ENCODE data around the gene APMAP. TPM values are rescaled to one million over a fixed set of nuclear protein-coding genes. Genes with fewer than 3 reads are reported as not detected.

The APMAP gene
- total RNA-seq, 2 experiments from 2014 or later, result 47.5 to 56.0 TPM

- Mint-ChIP-seq H3K4me1 (peaks cover 11% of the 10 kb centered on the region), H3K9me3 (ENCODE audit: low read depth) (no peaks in the 10 kb centered on the region), H3K27me3 (peaks cover 3% of the 10 kb centered on the region), H3K27ac (no peak overlapping the region), H3K36me3 (peaks cover 2% of the 10 kb centered on the region), H3K4me3 (no peak overlapping the region)
- CTCF ChIA-PET, result interaction anchor here (1.9 to 5.5 kb wide), 3 partner anchors 37 to 402 kb away, joined by 7 to 128 read pairs (median 13); partner anchors contain the start of gene ACSS1
- peak; percentile 31 for DNase-seq
- no peak for ATAC-seq
These were observed 4.2 kb upstream of the APMAP start for GRCh38 chr20:24996449-24997377.

GRCh38 chr20:24995741-24996448, 3.3 kb upstream of the APMAP start:
- H3K4me3 Mint-ChIP-seq, result no peak overlapping the region
- H3K36me3 Mint-ChIP-seq, result peaks cover 4% of the 10 kb centered on the region
- no peaks in the 10 kb centered on the region for H3K9me3 Mint-ChIP-seq (ENCODE audit: low read depth)
- peaks cover 19% of the 10 kb centered on the region for H3K4me1 Mint-ChIP-seq
- DNase-seq (peak; percentile 36), ATAC-seq (no peak)
- peaks cover 3% of the 10 kb centered on the region for H3K27me3 Mint-ChIP-seq
- no peak overlapping the region for H3K27ac Mint-ChIP-seq
- CTCF ChIA-PET, result interaction anchor here (0.6 to 5.5 kb wide), 8 partner anchors 8 to 403 kb away, joined by 3 to 128 read pairs (median 4); partner anchors contain the start of gene ACSS1

GRCh38 chr20:24994470-24995368, 2.2 kb upstream of the APMAP start:
- Mint-ChIP-seq H3K9me3 (ENCODE audit: low read depth) (no peaks in the 10 kb centered on the region), H3K4me1 (peaks cover 30% of the 10 kb centered on the region), H3K4me3 (no peak overlapping the region), H3K36me3 (peaks cover 7% of the 10 kb centered on the region), H3K27me3 (peaks cover 3% of the 10 kb centered on the region), H3K27ac (no peak overlapping the region)
- no peak for ATAC-seq
- DNase-seq, result peak; percentile 87
- CTCF ChIA-PET, result interaction anchor here (0.8 to 5.5 kb wide), 22 partner anchors 10 to 431 kb away, joined by 3 to 128 read pairs (median 4); partner anchors contain the start of genes ACSS1, GINS1 and PYGB

- no peak for DNase-seq
- no peak overlapping the region for H3K4me3 Mint-ChIP-seq
- H3K4me1 Mint-ChIP-seq, result peaks cover 35% of the 10 kb centered on the region
- peak overlapping the region; percentile 43 for H3K27ac Mint-ChIP-seq
- no peak for ATAC-seq
- no peaks in the 10 kb centered on the region for H3K9me3 Mint-ChIP-seq (ENCODE audit: low read depth)
- CTCF ChIA-PET, result interaction anchor here (0.8 to 5.5 kb wide), 17 partner anchors 10 to 431 kb away, joined by 3 to 128 read pairs (median 4); partner anchors contain the start of genes ACSS1, GINS1 and PYGB
- peaks cover 10% of the 10 kb centered on the region for H3K36me3 Mint-ChIP-seq
- H3K27me3 Mint-ChIP-seq, result peaks cover 3% of the 10 kb centered on the region
These were observed 1.6 kb upstream of the APMAP start for GRCh38 chr20:24994186-24994465.

- H3K36me3 Mint-ChIP-seq, result peaks cover 14% of the 10 kb centered on the region
- DNase-seq (peak; percentile 37), ATAC-seq (no peak)
- CTCF ChIA-PET, result interaction anchor here (0.7 to 5.5 kb wide), 18 partner anchors 10 to 432 kb away, joined by 3 to 128 read pairs (median 4); partner anchors contain the start of genes ACSS1, GINS1 and PYGB
- peak overlapping the region; percentile 98 for H3K4me3 Mint-ChIP-seq
- H3K4me1 Mint-ChIP-seq, result peaks cover 41% of the 10 kb centered on the region
- peak overlapping the region; percentile 93 for H3K27ac Mint-ChIP-seq
- H3K9me3 Mint-ChIP-seq (ENCODE audit: low read depth), result no peaks in the 10 kb centered on the region
- H3K27me3 Mint-ChIP-seq, result peaks cover 1% of the 10 kb centered on the region
These were observed 1.0 kb upstream of the APMAP start for GRCh38 chr20:24993337-24994185.

- H3K27me3 Mint-ChIP-seq, result no peaks in the 10 kb centered on the region
- ATAC-seq (peak; percentile 29), DNase-seq (no peak)
- H3K27ac Mint-ChIP-seq, result peak overlapping the region; percentile 93
- CTCF ChIA-PET, result interaction anchor here (0.9 to 5.5 kb wide), 3 partner anchors 60 to 304 kb away, joined by 3 to 128 read pairs (median 4); partner anchors contain the start of gene ACSS1
- peaks cover 22% of the 10 kb centered on the region for H3K36me3 Mint-ChIP-seq
- H3K4me3 Mint-ChIP-seq, result peak overlapping the region; percentile 98
- H3K9me3 Mint-ChIP-seq (ENCODE audit: low read depth), result no peaks in the 10 kb centered on the region
- H3K4me1 Mint-ChIP-seq, result peaks cover 54% of the 10 kb centered on the region
These were observed 559 bp downstream of the APMAP start for GRCh38 chr20:24991897-24992486.

- no peaks in the 10 kb centered on the region for H3K27me3 Mint-ChIP-seq
- H3K27ac Mint-ChIP-seq, result peak overlapping the region; percentile 93
These were observed 1.7 kb downstream of the APMAP start for GRCh38 chr20:24990810-24991252.

GRCh38 chr20:24989162-24989561, 3.4 kb downstream of the APMAP start:
- CTCF ChIA-PET, result interaction anchor here (0.8 to 1.2 kb wide), 2 partner anchors 59 to 61 kb away, joined by 3 read pairs; no protein-coding TSS in a partner anchor
- peak; percentile 32 for DNase-seq
- no peaks in the 10 kb centered on the region for H3K9me3 Mint-ChIP-seq (ENCODE audit: low read depth)
- no peak overlapping the region for H3K4me3 Mint-ChIP-seq
- H3K27me3 Mint-ChIP-seq, result no peaks in the 10 kb centered on the region
- no peak for ATAC-seq
- H3K4me1 Mint-ChIP-seq, result peaks cover 77% of the 10 kb centered on the region
- peak overlapping the region; percentile 52 for H3K27ac Mint-ChIP-seq
- H3K36me3 Mint-ChIP-seq, result peaks cover 25% of the 10 kb centered on the region

More at GRCh38 chr20:24990810-24991252, 1.7 kb downstream of the APMAP start:
- DNase-seq (peak; percentile 40), ATAC-seq (no peak)
- peak overlapping the region; percentile 98 for H3K4me3 Mint-ChIP-seq
- peaks cover 65% of the 10 kb centered on the region for H3K4me1 Mint-ChIP-seq
- CTCF ChIA-PET, result no interaction called here
- H3K36me3 Mint-ChIP-seq, result peaks cover 24% of the 10 kb centered on the region
- H3K9me3 Mint-ChIP-seq (ENCODE audit: low read depth), result no peaks in the 10 kb centered on the region

GRCh38 chr20:24987873-24988835, 4.4 kb downstream of the APMAP start:
- H3K9me3 Mint-ChIP-seq (ENCODE audit: low read depth), result no peaks in the 10 kb centered on the region
- H3K36me3 Mint-ChIP-seq, result peaks cover 34% of the 10 kb centered on the region
- ATAC-seq (no peak), DNase-seq (peak; percentile 36)
- no peak overlapping the region for H3K27ac Mint-ChIP-seq
- no peaks in the 10 kb centered on the region for H3K27me3 Mint-ChIP-seq
- no peak overlapping the region for H3K4me3 Mint-ChIP-seq
- peaks cover 72% of the 10 kb centered on the region for H3K4me1 Mint-ChIP-seq
- CTCF ChIA-PET, result interaction anchor here (0.8 to 1.2 kb wide), 2 partner anchors 58 to 60 kb away, joined by 3 read pairs; no protein-coding TSS in a partner anchor

GRCh38 chr20:24987244-24987643, 5.3 kb downstream of the APMAP start:
- Mint-ChIP-seq H3K9me3 (ENCODE audit: low read depth) (no peaks in the 10 kb centered on the region), H3K4me3 (no peak overlapping the region), H3K36me3 (peaks cover 41% of the 10 kb centered on the region), H3K27ac (no peak overlapping the region), H3K27me3 (no peaks in the 10 kb centered on the region), H3K4me1 (peaks cover 78% of the 10 kb centered on the region)
- ATAC-seq (no peak), DNase-seq (peak; percentile 21)
- CTCF ChIA-PET, result no interaction called here

All from activated CD8-positive, alpha-beta memory T cell treated with anti-CD3 and anti-CD28 coated beads, Interleukin-2, amount 10 ng/mL, durations not matched to agents 7 days and 5 days (primary cell).